DMS114 treated with DMSO at 0.1 percent for 48 hours (cell line): ENCODE measurements around the gene RABGAP1L.

Source experiments
- DNase-seq: peaks from one replicate; lab custom pipeline; 2025; ENCODE audit not compliant: unreplicated experiment; lab: John Stamatoyannopoulos, UW

Gene RABGAP1L

DNA sequence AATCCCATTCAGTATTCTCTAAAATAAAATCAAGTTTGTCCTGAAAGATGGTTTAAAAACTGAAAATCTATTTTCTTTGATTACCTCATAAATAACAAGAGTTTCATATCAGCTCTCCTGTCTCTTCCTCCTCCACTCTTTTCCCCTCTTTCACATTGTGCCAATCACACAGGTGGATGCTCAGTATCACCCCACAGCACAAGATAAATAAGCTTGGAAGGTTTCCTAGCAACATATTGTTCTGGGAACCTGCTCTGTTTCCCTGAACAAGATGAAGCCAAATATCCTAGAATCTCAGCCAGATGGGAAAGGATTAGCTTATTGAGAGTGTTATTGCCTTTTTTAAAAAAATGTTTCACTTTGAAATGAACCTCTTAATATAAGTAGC is 794.7 kb downstream of the RABGAP1L start:
- no peak for DNase-seq

DNA sequence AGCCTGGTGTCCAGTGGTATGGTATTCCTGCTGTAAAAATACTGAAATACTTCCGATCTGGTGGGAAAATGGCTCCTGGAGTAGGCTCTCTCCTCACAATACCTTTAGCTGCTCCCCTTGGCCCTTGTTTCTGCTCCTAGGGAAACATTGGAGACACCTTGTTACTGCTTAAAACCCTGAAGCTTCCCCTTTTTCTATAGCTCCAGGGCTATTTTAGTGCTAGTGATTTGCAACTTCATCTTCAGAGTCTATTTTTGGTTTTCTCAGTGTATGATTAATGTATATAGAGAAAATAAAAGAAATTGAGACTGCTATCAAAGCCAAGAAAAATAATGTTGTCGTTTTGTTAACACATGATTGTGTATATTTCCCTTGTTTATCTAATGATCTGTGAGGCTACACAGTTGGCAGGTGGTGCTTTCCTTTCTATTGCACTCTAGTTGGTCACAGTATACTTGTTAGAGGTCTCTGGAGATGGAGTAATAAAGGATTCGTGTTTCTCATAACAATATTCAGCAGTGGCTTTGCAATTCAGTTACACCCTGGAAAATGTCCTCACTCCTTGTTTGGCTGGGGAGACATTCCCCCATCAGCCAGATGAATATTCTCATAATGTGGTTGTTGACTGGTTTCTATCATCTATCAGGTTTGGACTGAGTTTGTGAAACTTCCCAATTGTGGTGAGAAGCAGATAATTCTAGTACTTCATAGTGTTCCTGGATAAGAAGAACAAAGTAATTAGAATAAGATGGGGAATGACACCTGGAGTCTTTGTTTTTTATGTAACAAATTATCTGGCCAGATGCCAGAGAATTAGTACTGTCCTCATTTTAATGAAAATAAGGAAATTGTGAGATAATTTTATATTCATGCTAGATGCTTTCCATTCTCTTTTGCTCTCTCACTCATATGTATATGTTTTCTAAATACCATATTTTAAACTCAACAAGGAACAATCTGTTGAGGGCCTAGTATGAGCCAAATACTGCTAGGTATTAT is 795.6 kb downstream of the RABGAP1L start:
- DNase-seq = no peak

DNA sequence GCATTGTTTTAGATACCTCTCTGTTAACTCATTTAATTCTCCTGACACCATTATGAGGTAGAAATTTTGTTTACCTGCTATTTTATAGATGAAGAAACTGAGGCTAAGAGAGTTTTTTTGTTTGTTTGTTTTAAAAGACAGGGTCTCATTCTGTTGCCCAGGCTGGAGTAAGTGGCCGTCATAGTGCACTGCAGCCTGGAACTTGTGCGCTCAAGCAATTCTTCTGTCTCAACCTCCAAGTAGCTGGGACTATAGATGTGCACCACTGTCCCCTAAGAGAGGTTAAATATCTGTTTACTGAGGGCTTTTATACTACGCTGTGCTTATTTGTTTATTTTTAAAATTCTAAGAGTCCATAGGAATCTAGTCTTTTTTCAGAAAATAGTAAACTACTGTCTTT is 796.8 kb downstream of the RABGAP1L start:
- DNase-seq = no peak

- DNase-seq = no peak
Observed at GRCh38 chr1:174956976-174957375, 797.7 kb downstream of the RABGAP1L start.

GRCh38 chr1:174957829-174958228 is 798.5 kb downstream of the RABGAP1L start:
- DNase-seq = no peak

- no peak for DNase-seq
Observed at GRCh38 chr1:174958396-174958795, 799.1 kb downstream of the RABGAP1L start.

GRCh38 chr1:174960362-174960761 is 801.0 kb downstream of the RABGAP1L start:
- no peak for DNase-seq

GRCh38 chr1:174963529-174964125 is 804.3 kb downstream of the RABGAP1L start:
- DNase-seq = no peak

DNA sequence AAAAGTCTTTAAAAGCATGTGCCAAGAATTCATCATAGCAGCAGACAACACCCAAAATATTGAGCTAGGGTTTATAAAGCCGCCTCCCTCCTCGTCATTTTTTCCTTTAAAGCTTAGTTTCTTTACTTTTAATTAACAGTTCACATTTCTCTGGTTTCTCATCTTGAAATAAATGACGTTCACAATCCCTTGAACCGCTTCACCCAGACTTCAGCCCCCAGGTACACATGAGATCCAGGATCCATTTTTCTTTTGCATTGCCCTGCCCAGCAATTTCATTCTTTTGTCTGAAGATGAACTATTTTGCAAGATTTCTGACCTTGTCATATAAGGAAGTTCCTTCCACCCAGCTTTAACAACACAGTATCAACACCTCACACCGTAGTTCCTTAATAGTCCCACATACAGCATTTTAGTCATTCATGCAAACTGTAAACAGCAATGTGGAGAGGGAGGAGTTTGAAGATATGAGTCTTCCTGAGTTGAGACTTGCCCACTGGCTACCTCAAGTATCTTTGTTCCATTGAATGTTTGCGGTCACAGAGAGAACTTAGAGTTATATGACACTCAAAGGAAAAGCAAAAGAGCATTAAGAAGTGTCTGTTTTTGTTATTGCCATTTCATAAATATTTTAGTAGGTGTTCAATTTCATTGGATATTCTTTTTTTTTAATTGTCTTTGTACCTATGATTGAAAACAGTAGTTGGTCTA is 805.1 kb downstream of the RABGAP1L start:
- DNase-seq = no peak

- no peak for DNase-seq
Observed at GRCh38 chr1:174964972-174965361, 805.6 kb downstream of the RABGAP1L start.

DNA sequence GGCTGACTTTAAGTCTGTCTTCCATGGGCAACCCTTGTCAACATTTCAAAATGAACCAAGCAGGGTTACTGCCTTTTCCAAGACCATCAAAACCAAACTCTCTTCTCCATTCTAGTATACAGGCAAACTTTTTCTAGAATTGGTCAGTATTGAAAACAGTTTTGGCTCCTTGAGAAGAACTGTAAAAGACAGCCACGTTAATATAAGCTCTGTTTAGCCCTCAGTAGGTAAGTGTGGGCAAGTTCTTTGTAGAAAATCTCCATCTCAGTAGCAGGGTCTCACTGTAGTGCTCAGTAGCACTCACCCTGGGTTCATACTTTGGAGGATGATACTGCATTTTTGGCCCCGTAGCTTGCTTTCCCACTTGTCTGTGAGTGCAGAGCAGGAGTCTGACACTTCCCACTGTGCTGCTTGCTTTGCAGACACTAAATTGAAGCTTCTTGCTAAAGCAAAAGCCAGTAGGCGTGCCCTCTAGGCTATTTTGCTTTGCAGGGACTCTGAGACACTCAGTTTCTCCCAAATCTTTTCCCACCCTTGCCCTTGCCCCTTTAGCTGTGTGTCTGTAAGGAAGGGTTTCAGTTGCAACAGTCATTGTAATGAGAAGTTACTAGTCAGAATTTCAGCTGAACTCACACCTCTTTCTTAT is 806.2 kb downstream of the RABGAP1L start:
- no peak for DNase-seq

DNA sequence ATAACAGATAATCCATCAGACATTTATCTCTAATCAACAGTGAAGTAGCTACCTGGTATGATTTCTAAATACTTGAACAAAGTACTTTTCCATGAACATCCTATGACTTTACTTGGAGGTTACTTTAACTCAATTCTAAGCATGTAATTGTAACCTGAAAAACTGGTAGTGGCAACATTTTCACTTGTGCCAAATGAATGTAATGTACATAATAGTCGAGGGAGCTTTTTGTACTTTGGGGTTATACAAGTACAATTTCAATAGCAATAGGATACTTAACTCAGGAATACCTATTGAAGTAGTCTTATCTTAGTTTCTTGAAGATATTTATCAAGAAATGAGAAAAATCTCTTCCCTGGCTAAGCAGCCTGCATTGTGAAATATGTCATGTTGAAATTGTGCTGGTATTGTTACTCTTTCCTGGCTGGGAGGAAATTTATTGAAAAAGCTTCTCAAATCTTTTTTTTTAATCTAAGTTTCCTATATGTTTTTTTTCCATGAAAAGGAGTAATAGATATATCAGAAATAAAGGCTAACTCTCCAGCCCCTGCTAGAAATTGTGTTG is 806.8 kb downstream of the RABGAP1L start:
- DNase-seq = no peak

DNA sequence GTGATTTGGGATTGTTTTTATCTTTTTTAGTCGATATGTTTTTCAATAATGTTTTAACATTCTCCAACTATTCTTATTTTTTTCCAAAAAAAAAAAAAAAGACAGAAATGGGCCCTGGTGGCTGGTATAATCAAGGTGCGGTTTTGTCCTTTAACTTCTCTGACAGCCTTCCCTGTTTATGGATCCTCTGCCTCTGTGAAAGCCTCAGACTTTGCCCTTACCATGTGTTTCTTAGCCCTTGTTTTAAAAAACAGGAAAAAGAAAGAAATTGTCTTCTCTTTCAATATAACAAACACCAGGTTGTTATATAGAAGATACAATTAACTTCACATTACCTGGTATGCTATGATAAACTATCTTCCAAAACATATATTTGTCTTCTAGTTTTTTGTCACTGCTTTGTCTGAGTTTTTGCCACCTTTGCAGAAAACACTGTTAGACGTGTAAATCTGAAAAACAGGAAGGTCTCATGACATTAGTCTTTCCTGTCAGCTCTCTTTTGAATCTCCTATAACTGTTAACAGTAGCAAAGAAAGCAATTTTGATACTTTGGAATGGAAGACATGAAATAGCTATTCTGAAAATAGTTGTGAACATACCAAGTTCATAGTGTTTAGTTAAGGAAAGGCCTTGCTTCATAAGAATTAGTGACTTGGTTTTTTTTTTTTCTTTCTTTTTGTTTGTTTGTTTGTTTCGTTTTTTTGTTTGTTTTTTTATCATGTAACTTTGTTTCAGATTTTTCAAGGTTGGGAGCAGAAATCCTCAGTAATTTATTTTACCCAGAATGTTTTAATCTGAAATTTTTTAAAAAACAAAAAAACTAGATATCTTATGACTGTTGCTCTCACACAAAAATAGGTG is 808.8 kb downstream of the RABGAP1L start:
- no peak for DNase-seq

DNA sequence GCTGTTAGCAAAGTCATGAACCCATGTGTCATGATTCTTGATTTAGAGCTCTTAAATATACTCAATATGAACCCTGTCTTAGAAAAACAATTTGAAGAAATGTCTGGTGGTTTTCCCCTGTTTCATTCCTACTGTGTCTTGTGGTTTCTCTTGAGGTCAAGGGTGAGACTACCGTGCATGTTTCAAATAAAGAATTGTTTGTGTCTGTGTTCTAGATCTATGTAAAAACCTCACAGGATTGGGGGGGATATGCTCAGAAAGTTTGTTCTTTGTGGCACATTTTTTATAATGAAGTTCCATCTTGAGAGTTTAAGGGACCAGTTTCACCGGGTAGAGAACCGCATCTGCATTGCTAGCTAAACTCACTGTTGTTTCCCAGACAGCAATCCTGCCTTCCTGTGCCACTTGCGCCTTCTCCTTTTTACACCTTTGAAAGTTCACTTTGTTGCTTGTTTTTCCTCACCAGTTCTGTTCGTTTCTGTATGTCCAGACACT is 809.5 kb downstream of the RABGAP1L start:
- DNase-seq = no peak

DNA sequence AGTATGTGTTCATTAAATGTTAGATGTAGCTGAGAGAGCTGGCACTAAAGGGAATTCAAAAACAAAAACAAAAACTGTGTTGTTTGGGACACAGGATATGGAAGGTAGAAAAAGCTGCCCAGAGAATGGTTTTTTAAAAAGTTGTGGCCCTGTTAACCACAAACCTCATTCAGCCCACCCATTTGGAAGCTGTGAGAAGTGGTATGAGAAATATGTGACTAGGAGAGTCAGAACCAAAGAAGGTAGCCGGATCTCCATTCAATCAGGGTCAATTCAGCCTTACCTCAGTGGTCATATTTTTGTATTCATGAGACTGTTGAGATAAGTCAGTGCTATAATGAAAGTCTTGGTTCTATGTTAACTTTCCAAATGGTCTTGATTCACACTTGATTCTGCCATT is 810.7 kb downstream of the RABGAP1L start:
- DNase-seq = no peak

GRCh38 chr1:174971466-174971865 is 812.1 kb downstream of the RABGAP1L start:
- no peak for DNase-seq

GRCh38 chr1:174971902-174972301 is 812.6 kb downstream of the RABGAP1L start:
- no peak for DNase-seq

DNA sequence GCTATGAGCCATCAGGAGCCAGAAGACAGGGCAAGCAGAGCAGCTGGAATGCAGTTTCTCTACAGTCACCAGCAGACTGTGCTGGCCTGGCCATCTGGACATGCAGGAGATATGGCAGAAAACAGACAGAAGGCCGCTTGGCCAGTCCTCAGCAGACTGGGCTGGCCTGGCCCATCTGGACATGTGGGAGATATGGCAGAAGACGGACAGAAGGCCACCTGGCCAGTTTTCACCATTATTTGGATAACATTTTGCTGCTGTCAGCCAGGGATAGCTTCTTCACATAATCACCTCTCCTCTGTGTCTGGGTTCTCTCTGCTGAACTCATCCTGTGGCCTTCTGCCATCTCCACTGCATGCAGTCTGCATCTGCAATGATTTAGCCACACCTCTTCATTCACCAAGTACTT is 815.4 kb downstream of the RABGAP1L start:
- no peak for DNase-seq

GRCh38 chr1:174975764-174976163 is 816.4 kb downstream of the RABGAP1L start:
- no peak for DNase-seq
